Tibial nerve (tissue), 4 donors: ENCODE measurements around the gene RDX. TPM values are rescaled to one million over a fixed set of nuclear protein-coding genes. Genes with fewer than 3 reads are reported as not detected.

Experiments
- DNase-seq, 2 donors: peaks; one replicate each; pipeline ENCODE4 v3.0.0-alpha.2; 2019; ENCODE audit warnings: low spot score in 2 of 2
- H3K27ac ChIP-seq, 4 donors: fragments of 200-600 bp; sonication (generic) in 3 of 4; one replicate each; pipeline ENCODE4 v1.5.1; 2017 to 2019; ENCODE audit warnings: mild to moderate bottlenecking in 1 of 4
- H3K27me3 ChIP-seq, 2 donors: fragments of 200-600 bp; sonication (generic) in 1 of 2; one replicate each; pipeline versions ENCODE4 v1.5.1 to v1.6.0; 2017 to 2019
- H3K36me3 ChIP-seq, 3 donors: fragments of 200-600 bp; sonication (generic); one replicate each; pipeline ENCODE4 v1.5.1; 2018 to 2019
- H3K4me1 ChIP-seq, 4 donors: fragments of 200-600 bp; sonication (generic) in 3 of 4; one replicate each; pipeline ENCODE4 v1.5.1; 2017 to 2019
- H3K4me3 ChIP-seq, 4 donors: fragments of 200-600 bp; sonication (generic) in 3 of 4; one replicate each; pipeline ENCODE4 v1.5.1; 2017 to 2019; ENCODE audit warnings: mild to moderate bottlenecking in 1 of 4, moderate library complexity in 1 of 4
- H3K9me3 ChIP-seq, 4 donors: fragments of 200-600 bp; sonication (generic) in 3 of 4; one replicate each; pipeline ENCODE4 v1.5.1; 2017 to 2019
- EP300 ChIP-seq, 2 donors: sonication (generic); formaldehyde crosslinking; IDR thresholded peaks; one replicate each; pipeline ENCODE4 v1.6.1; 2017; ENCODE audit warnings: antibody characterized with exemption in 2 of 2, mild to moderate bottlenecking in 1 of 2
- POLR2A ChIP-seq, 2 donors: fragments of 450-650 bp; IDR thresholded peaks; one replicate each; pipeline ENCODE4 v1.6.1; 2017; ENCODE audit warnings: antibody characterized with exemption in 2 of 2, mild to moderate bottlenecking in 2 of 2, moderate library complexity in 2 of 2
- WGBS, 2 donors: methylation state at CpG; one replicate each; pipeline ENCODE4 v1.1.5; 2018; 5-methylcytosine and 5-hydroxymethylcytosine counted together
- total RNA-seq, 4 donors: library from RNA; depleted of rRNA; stranded (reverse); fragments of >200 nt; gene quantifications; one replicate each; pipeline ENCODE4 v1.1.0, GENCODE V29; 2016
- TF ChIP-seq, protein P1 (sequence below), 5 experiments: fragments of 200-600 bp in 3 of 5; fragments of 450-650 bp in 2 of 5; sonication (generic) in 3 of 5; IDR thresholded peaks; one replicate each; pipeline ENCODE4 v1.5.1; 2016 to 2019; ENCODE audit warnings: antibody characterized with exemption in 5 of 5, mild to moderate bottlenecking in 3 of 5, moderate library complexity in 2 of 5

Gene RDX
- total RNA-seq, 4 donors from 2014 or later, result 59.8 to 120 (median 88.8) TPM

GRCh38 chr11:110125632-110126031 lies 170.8 kb downstream of the RDX start:
- H3K36me3 ChIP-seq, result peaks cover 0 to 4% (median 0%) of the 10 kb centered on the region in 3 donors
- DNase-seq, result no peak
- no peaks in the 10 kb centered on the region for H3K27me3 ChIP-seq
- whole genome bisulfite sequencing, 2 donors, result 87 to 97% methylated on average over 4 of the region's 4 CpGs
- no peak overlapping the region for H3K27ac ChIP-seq
- H3K4me1 ChIP-seq, result peaks cover 0 to 47% (median 3%) of the 10 kb centered on the region in 4 donors
- TF ChIP-seq, protein P1, sequence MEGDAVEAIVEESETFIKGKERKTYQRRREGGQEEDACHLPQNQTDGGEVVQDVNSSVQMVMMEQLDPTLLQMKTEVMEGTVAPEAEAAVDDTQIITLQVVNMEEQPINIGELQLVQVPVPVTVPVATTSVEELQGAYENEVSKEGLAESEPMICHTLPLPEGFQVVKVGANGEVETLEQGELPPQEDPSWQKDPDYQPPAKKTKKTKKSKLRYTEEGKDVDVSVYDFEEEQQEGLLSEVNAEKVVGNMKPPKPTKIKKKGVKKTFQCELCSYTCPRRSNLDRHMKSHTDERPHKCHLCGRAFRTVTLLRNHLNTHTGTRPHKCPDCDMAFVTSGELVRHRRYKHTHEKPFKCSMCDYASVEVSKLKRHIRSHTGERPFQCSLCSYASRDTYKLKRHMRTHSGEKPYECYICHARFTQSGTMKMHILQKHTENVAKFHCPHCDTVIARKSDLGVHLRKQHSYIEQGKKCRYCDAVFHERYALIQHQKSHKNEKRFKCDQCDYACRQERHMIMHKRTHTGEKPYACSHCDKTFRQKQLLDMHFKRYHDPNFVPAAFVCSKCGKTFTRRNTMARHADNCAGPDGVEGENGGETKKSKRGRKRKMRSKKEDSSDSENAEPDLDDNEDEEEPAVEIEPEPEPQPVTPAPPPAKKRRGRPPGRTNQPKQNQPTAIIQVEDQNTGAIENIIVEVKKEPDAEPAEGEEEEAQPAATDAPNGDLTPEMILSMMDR (IDR thresholded peaks at IDR 0.05), result no peak
- TF ChIP-seq EP300 (IDR thresholded peaks at IDR 0.05) (no peak), POLR2A (IDR thresholded peaks at IDR 0.05) (no peak)
- no peak overlapping the region for H3K4me3 ChIP-seq
- no peaks in the 10 kb centered on the region for H3K9me3 ChIP-seq

Other genes with a start within 250 kb of the RDX start
- 10 to 100 TPM; 15.9 to 26.0 (median 19.4) TPM for gene ZC3H12C, start 203.2 kb downstream of the RDX start, total RNA-seq
- gene FDX1, start 133.3 kb upstream of the RDX start, total RNA-seq, result 10 to 100 TPM; 13.9 to 19.9 (median 16.6) TPM